ENCODE results near the gene CD7.
A peak's percentile ranks its signal among the peaks of the same experiment; 100 is the strongest.
"Not testable (repeated sequence)": the region's sequence is repeated elsewhere in the genome, so short reads cannot be mapped to it uniquely, and the experiment has no call there.

The CD7 gene

DNA sequence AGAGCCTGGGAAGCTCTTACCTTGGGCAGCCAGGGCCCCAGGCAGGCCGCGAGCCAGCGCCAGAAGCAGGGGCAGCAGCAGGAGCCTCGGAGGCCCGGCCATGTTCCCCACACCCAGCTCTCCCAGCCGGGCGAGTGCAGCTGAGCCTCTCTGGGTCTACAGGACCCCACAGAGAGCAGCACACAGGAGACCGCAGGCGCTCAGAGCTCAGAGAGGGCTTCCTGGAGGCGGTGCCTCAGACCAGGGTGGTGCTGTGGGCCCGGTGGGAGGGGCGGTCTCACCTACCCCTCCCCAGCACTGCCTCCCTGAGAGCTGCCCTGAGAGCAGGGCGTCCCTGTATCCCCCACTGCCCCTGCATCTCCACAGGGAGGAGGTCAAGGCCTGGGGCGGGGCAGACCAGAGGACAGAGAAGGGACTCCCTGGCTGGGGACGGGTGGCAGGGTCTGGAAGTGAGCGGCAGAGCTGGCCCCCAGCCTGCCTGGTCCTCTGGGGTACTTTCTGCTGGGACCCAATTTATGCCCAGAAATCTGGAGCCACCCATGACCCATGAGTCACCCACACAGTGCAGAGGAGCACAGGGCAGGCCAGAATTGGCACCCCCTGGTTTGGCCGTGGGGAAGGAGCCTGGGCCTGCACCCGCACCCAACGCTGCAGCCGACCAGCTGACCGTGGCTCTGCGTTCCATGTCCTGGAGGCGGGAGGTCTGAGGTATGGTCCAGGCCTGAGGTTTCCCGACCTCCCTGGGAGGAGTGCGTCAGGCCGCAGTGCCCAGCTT lies at the start of gene CD7:
TSS of gene CD7 (minus strand) at position 215 of the 775 bp plus-strand sequence. CDS start at position 102, 113 bp downstream.
- no peak for DNase-seq

- DNase-seq, result peak; percentile 49
Measured at GRCh38 chr17:82366749-82367148, 49.3 kb upstream of the CD7 start.

DNA sequence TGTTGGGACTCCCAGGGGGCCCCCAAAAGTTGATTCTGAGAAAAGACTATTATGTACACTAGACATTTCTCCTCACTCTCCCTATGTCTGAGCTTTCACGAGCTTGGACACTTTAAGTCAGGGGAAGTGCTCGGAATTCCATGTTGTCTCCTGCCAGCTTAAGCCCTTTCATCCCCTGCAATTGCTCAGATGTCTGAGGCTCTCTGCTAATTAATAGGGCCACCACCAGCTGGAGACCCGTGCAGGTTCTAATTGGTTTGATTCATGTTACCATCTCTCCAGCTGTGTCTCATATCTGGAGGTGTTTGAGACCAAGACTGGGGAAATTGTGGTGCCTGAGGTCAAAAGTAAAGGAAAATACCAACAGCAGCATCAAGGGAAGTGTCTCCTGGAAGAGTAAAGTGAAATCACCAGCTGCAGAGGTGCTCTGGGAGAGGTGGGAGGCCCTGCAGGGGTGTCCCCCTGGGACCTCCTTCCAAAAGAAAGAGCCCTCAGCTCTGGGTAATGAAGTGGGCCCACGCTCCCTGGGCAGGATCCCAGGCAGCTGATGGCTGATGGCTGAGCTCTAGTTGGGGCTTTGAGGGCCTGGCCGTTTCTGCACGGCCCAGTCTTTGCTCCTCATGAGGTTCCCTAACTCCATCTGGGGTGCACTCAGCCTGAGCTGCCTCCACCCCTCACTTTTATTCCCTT lies 48.3 kb upstream of the CD7 start:
- DNase-seq, result no peak

GRCh38 chr17:82361885-82362633 lies 44.7 kb upstream of the CD7 start:
- no peak for DNase-seq

DNA sequence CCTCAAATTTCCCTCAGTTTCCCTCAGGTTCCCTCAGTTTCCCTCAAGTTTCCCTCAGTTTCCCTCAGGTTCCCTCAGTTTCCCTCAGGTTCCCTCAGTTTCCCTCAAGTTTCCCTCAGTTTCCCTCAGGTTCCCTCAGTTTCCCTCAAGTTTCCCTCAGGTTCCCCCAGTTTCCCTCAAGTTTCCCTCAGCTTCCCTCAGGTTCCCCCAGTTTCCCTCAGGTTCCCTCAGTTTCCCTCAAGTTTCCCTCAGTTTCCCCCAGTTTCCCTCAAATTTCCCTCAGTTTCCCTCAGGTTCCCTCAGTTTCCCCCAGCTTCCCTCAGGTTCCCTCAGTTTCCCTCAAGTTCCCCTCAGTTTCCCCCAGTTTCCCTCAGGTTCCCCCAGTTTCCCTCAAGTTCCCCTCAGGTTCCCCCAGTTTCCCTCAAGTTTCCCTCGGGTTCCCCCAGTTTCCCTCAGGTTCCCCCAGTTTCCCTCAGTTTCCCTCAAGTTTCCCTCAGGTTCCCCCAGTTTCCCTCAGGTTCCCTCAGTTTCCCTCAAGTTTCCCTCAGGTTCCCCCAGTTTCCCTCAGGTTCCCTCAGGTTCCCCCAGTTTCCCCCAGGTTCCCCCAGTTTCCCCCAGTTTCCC lies 42.2 kb upstream of the CD7 start:
- DNase-seq, result not testable (repeated sequence)

GRCh38 chr17:82358465-82359350 lies 41.3 kb upstream of the CD7 start, which contains the start of gene TEX19:
TSS of gene TEX19 (plus strand) at chr17:82359247. CDS start at chr17:82362151, 2,904 bp downstream.
- peak; percentile 65 for DNase-seq

DNA sequence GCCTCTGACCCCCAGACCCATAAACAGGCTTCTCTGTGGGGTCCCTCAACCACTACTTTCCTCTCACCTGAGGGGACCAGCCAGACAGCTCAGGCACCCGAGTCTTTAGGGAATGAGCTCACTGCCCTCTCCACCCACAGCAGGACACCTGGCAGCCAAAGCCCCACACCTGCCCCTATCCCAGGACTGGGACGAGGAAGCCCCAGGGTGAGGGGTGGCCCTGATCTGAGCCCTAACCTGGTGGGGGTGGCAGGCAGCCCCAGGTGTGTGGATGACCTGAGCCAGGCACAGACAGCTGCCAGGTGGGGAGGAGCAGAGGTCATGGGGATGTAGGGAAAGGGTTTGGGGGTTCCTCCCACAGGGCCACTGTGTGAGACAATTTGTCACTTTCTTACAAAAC lies 40.0 kb upstream of the CD7 start:
- no peak for DNase-seq

DNA sequence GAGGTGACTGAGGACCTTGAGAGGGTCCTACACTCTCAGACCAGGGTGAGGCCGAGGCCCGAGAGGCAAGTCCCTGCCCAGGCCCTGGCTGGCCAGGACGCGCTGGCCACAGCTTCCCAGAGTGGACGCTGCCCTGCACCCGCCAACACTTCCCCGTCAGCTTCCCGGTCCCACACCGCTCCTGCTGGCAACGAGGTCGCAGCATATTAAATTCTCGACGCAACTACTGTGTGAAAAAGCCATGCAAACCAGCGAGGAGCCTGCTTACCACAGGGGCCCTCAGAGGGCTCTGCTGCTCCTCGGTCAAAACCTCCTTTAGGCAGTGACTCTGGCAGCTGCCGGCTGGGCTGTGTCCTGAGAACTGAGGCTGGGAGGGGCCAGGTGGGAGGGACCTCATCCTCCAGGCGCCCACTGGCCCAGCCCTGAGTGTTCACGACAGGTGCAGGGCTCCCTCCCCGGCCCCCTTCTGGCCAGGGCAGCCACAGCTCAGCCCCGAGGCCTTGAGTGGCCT lies 39.5 kb upstream of the CD7 start:
- DNase-seq, result peak; percentile 36

- DNase-seq, result no peak
Measured at GRCh38 chr17:82355770-82356427, 38.5 kb upstream of the CD7 start.

GRCh38 chr17:82354804-82355308 lies 37.4 kb upstream of the CD7 start:
- no peak for DNase-seq

DNA sequence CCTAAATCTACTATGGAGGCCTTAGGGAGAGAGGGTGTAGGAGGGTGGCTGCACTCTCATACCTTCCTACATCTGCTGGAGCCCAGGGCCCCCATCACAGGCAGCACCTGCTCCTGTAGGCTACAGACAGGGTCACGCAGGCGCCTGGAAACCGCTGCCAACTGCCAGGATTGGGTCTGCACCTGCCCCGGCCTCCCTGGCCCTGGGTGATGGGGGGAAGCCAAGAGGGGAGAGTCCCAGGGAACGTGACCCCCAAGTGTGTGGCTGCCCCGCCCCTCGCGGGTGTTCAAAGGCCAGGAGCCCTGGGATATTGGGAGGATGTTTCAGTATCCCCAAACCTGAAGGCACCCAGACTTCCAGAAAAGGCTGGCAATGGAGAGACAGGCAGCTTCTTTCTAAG lies 36.1 kb upstream of the CD7 start:
- DNase-seq, result no peak

DNA sequence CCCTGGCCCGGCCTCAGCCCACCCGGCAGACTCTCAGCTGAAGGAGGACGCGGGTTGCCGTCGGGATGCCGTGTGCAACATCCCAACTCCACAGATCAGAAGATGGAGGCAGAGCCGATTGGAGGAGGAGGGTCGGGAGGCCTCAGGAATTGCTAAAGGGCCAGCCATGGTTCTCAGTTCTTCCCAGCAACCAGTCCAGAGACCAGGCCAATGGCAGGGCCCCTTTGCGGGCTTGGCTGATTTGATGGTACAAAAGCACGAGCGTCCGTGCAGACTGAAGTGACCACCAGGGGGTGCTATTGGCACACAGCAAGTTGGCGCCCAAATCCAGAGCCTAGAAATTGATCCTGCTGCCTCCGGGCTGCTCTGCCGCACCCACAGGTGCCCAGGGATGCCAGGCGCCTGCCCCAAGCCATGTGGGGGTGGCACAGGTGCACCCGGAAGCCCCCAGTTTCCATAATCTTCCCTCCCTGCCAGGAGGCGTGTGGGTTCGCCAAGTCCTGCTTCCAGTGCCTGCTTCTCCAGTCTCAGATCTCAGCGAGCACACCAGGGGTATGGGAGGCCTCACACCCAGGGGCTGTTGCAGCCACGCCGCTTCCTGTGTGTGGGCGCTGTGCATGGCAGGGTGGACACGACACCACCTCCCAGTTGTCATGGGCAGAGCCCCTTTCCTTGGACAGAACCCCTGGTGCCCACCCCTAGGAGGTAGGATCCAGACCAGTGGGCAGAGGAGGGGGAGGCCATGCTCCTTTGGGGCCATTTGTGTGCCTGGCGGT lies 34.5 kb upstream of the CD7 start:
- DNase-seq, result peak; percentile 86

DNA sequence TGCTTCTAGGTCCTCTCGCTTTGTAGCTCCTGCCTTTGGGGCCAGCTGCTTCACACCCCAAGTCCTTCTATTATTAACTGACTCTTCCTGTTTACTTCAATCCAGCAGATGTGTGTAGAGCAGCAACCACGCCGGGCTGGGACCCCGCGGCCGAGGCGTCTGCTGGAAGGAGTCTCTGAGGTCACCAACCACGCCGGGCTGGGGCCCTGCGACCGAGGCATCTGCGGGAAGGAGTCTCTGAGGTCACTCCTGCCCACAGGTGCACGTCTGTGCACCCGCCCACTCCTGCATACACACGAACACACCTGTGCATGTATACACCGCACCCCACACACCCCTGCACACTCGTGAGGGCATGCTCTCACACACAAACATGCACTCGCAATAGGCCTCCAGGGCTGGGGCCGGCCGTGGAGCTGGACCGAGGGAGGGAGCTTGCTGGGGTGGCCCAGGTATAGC lies 33.9 kb upstream of the CD7 start:
- no peak for DNase-seq

GRCh38 chr17:82350182-82351030 lies 33.0 kb upstream of the CD7 start:
- no peak for DNase-seq

GRCh38 chr17:82349287-82349701 lies 31.9 kb upstream of the CD7 start:
- no peak for DNase-seq

GRCh38 chr17:82348866-82349265 lies 31.5 kb upstream of the CD7 start:
- DNase-seq, result no peak

DNA sequence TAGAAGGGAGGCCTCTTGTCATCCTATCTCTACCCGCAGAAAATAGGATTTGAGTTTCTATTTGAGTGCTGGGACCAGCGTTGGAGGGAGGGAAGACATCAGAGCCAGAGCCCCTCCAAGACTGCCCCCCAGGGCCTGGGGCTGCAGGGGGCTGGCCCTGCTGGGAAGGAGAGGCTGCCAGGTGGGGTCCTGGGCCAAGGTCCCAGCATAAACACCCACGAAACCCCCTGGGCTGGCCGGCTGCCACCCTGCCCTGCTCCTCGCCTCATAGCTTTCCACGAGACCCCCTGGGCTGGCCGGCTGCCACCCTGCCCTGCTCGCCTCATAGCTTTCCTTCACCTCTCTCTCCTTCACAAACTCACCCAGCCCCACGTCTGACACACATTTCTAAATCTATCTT lies 31.0 kb upstream of the CD7 start:
- no peak for DNase-seq

DNA sequence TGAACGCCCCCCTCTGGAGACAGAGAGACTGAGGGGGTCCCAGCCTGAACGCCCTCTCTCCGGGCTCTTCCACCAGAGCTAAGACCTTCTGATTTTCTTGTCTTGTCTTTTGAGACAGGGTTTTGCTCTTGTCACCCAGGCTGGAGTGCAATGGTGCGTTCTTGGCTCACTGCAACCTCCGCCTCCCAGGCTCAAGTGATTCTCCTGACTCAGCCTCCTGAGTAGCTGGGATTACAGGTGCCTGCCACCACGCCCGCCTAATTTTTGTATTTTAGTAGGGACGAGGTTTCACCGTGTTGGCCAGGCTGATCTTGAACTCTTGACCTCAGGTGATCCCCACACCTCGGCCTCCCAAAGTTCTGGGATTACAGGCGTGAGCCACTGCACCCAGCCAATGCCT lies 30.6 kb upstream of the CD7 start:
- not testable (repeated sequence) for DNase-seq

All from COR-L47 (cell line).